T-helper 2 cell treated with Interferon-gamma antibody and Interleukin-4, amounts not matched to agents 5 μg/mL and 100 μg/mL, for 36 hours (primary cell): ENCODE data around the gene ADCK1.

Experiments
- DNase-seq: peaks from one replicate; pipeline ENCODE4 v3.0.0; 2021; ENCODE audit warnings: low spot score
- H3K27ac Mint-ChIP-seq: one replicate; pipeline ENCODE4 v1.8.0; 2021; ENCODE audit warnings: mild to moderate bottlenecking, mixed read lengths
- H3K27me3 Mint-ChIP-seq: one replicate; pipeline ENCODE4 v1.8.0; 2021; ENCODE audit warnings: low read depth, mixed read lengths
- H3K36me3 Mint-ChIP-seq: one replicate; pipeline ENCODE4 v1.8.0; 2021; ENCODE audit warnings: low read depth, mixed read lengths
- H3K4me1 Mint-ChIP-seq: one replicate; pipeline ENCODE4 v1.8.0; 2021; ENCODE audit warnings: low read depth, mixed read lengths
- H3K4me3 Mint-ChIP-seq: one replicate; pipeline ENCODE4 v1.8.0; 2022; ENCODE audit warnings: mild to moderate bottlenecking, moderate library complexity, mixed read lengths
- H3K9me3 Mint-ChIP-seq: one replicate; pipeline ENCODE4 v1.8.0; 2021; ENCODE audit warnings: mixed read lengths

The ADCK1 gene

DNA sequence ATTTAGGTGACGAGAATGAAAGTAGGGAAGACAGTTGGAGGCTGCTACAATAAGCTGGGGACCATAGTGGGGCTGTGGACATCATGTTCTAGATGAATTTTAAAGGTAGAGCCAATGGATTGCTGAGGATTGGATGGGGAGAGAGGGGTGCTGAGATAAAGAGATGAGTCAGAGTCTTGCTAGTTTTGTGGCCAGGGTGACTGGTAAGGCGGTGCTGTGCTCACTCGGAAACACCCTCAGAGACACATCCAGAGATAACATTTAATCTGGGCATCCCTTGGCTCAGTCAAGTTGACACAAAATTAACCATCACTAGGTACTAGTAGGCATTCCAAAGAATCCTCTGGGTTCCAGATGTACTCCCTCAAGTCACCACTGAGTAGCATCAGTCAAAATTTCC, 170.7 kb downstream of the ADCK1 start:
- no peak for DNase-seq
- H3K27ac Mint-ChIP-seq = no peak overlapping the region
- H3K4me3 Mint-ChIP-seq = no peak overlapping the region
- peaks cover 29% of the 10 kb centered on the region for H3K27me3 Mint-ChIP-seq
- H3K36me3 Mint-ChIP-seq = no peaks in the 10 kb centered on the region
- H3K9me3 Mint-ChIP-seq = no peaks in the 10 kb centered on the region
- peaks cover 2% of the 10 kb centered on the region for H3K4me1 Mint-ChIP-seq

DNA sequence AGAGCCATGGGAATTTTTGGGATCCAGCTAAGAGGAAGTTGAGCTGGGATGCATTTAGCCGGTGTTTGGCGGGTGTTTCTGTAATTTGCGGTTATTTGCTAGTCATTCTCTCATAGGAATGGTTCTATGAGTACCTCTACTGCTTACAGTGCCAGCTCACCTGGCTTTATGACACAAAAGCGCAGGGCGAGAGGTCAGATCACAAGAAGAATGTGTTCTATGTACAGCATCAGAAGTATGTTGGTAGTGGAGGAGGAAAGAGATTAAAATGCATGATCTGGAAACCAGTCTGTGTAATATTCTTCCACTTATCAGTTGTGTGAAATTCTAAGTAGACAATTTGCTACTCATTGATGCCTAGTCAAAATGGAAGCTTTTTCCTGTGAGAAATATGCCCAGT, 173.3 kb downstream of the ADCK1 start:
- no peak overlapping the region for H3K4me3 Mint-ChIP-seq

DNA sequence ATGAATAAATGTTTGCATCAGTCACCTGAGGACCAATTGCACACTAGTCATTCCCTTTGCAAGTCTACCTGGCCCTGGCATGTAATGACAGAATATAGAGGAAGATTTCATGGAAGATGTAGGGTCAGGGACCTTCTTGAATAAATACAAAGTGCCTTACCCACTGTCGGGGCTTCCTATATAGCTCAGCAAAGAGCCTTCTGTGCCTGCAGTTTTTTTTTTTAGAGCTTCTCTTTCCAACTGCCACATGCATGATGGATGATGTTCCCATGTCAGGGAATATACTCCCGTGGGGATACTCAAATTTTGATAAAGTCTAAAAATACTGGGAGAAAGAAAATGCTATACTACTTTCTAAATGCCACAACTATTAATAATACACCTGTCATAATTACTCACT, 176.7 kb downstream of the ADCK1 start:
- no peak overlapping the region for H3K4me3 Mint-ChIP-seq
- H3K27ac Mint-ChIP-seq = no peak overlapping the region
- H3K4me1 Mint-ChIP-seq = no peaks in the 10 kb centered on the region
- no peaks in the 10 kb centered on the region for H3K9me3 Mint-ChIP-seq
- H3K36me3 Mint-ChIP-seq = no peaks in the 10 kb centered on the region
- no peak for DNase-seq
- peaks cover 43% of the 10 kb centered on the region for H3K27me3 Mint-ChIP-seq

More for the DNA sequence above, 173.3 kb downstream of the ADCK1 start:
- Mint-ChIP-seq H3K9me3 (no peaks in the 10 kb centered on the region), H3K36me3 (no peaks in the 10 kb centered on the region), H3K27ac (no peak overlapping the region), H3K27me3 (peaks cover 27% of the 10 kb centered on the region), H3K4me1 (no peaks in the 10 kb centered on the region)
- no peak for DNase-seq

DNA sequence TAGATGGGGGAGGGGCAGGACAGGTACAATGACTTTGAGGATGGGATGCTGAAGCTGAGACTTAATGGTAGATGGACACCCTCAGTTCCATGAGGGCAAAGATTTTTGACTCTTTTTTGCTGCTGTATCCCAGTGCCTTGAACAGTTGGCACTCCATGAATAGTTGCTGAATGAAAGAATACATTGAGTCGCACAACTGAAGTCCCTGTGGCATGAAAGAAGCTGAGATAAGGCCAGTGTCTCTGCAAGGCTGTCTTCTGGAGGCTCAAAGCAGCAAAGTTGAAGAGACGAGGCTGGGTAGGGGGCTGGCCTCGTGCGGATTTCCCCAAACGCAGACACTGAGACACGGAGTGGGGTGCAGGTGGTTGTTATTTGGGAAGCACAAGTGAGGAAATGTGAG, 179.3 kb downstream of the ADCK1 start:
- Mint-ChIP-seq H3K4me3 (no peak overlapping the region), H3K27me3 (peaks cover 44% of the 10 kb centered on the region), H3K36me3 (no peaks in the 10 kb centered on the region), H3K9me3 (no peaks in the 10 kb centered on the region), H3K27ac (no peak overlapping the region), H3K4me1 (peaks cover 1% of the 10 kb centered on the region)
- no peak for DNase-seq

DNA sequence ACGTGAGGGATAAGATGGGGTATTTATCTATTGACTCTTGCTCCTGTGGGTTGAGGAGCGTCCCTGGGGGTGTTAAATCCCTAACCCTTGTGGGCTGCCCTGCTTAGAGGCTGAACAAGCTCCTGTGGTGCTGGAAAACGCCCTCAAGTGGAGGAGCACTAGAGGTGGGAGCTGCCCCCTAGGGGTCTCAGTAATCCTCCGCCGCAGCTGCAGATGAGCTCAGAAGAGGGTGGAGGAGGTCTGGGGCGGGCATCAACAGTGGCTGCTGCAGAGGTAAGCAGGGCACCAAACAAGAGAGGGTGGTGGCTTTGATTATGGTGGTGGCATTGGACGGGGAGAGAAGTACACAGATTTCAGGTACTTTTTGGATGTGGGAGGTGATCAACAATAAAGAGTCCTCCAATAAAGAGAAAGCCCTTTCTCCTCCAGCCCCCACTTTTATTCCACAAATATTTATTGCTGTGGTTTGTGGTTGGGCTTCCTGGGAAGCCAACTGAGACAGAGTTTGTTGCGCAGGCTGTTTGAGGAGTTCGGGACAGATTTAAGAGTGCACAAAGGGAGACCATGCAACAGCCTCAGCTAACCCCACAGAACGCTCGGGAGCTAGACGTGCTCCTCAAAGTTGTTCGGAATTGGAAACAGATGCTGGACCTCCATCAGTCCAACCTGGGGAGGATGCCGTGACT, 179.9 kb downstream of the ADCK1 start:
- Mint-ChIP-seq H3K27ac (no peak overlapping the region), H3K36me3 (no peaks in the 10 kb centered on the region), H3K4me1 (peaks cover 1% of the 10 kb centered on the region), H3K4me3 (peak overlapping the region; percentile 2), H3K9me3 (no peaks in the 10 kb centered on the region), H3K27me3 (peaks cover 46% of the 10 kb centered on the region)
- DNase-seq = no peak

DNA sequence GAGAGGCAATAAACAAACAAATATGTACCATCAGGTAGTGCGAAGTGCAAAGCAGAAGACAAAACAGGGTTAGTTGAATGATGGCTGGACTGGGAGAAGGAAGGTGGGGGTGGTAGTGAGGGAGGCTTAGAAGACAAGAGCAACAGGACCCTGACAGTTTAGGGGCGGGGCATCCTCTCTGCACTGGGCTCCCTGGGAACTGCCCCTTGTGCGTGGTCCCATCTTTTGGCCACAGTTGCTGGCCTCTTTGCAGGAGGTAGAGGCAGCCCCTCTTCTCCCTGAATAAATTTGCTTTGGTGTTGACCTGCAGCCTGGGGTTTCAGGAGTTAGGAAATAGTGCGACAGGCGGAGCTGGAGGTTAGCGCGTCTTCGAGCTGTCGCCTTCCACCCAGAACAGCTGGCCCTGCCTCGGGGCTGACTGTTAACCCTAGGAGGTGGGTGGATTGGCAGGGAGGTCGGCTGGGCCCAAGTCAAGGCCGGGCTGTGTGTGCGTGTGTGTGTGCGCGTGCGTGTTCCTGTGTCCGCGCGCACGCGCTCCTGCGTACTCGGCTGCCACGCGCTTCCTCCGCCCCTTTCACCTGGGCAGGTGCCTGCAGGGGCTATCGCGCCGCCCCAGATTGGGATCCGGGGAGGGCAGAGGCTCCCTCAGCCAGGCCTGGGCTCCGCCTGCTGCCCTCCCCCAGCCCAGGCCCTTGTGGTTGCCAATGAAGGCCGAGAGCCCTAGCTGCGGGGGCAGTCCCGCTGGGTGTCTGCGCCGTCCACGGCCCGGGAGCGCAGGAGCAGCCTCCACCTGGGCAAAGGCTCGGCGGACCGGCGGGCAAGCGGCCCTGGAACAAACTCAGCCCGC, 180.8 kb downstream of the ADCK1 start:
- no peaks in the 10 kb centered on the region for H3K9me3 Mint-ChIP-seq
- H3K27ac Mint-ChIP-seq = no peak overlapping the region
- no peak for DNase-seq
- peak overlapping the region; percentile 2 for H3K4me3 Mint-ChIP-seq
- no peaks in the 10 kb centered on the region for H3K36me3 Mint-ChIP-seq
- peaks cover 54% of the 10 kb centered on the region for H3K27me3 Mint-ChIP-seq
- H3K4me1 Mint-ChIP-seq = peaks cover 5% of the 10 kb centered on the region
